IPS DF 4.7 (cell line): Measurements from ENCODE around the gene SRPK2.
"Not testable (repeated sequence)": the region's sequence is repeated elsewhere in the genome, so short reads cannot be mapped to it uniquely, and the experiment has no call there.

ENCODE experiments used
- DNase-seq: peaks from one replicate; pipeline ENCODE4 v3.0.0-alpha.2; 2013; ENCODE audit warnings: low spot score; ENCODE audit errors: extremely low read depth

The SRPK2 gene

GRCh38 chr7:105376908-105377533 is 11.7 kb downstream of the SRPK2 start:
- no peak for DNase-seq

- no peak for DNase-seq
These were observed 18.8 kb downstream of the SRPK2 start for GRCh38 chr7:105369944-105370343.

- no peak for DNase-seq
These were observed 21.3 kb downstream of the SRPK2 start for GRCh38 chr7:105367458-105367857.

GRCh38 chr7:105365541-105366534 is 22.9 kb downstream of the SRPK2 start:
- DNase-seq: no peak

GRCh38 chr7:105364684-105365083 is 24.0 kb downstream of the SRPK2 start:
- no peak for DNase-seq

- not testable (repeated sequence) for DNase-seq
These were observed 25.1 kb downstream of the SRPK2 start for GRCh38 chr7:105363657-105364056.

- not testable (repeated sequence) for DNase-seq
These were observed 26.0 kb downstream of the SRPK2 start for GRCh38 chr7:105362685-105363084.

GRCh38 chr7:105361995-105362394 is 26.7 kb downstream of the SRPK2 start:
- DNase-seq: not testable (repeated sequence)

- not testable (repeated sequence) for DNase-seq
These were observed 28.6 kb downstream of the SRPK2 start for GRCh38 chr7:105360149-105360548.

GRCh38 chr7:105355701-105356100 is 33.0 kb downstream of the SRPK2 start:
- DNase-seq: no peak

- DNase-seq: no peak
These were observed 34.3 kb downstream of the SRPK2 start for GRCh38 chr7:105354383-105354782.

- no peak for DNase-seq
These were observed 34.9 kb downstream of the SRPK2 start for GRCh38 chr7:105353752-105354328.

- DNase-seq: no peak
These were observed 35.6 kb downstream of the SRPK2 start for GRCh38 chr7:105352901-105353668.

- DNase-seq: no peak
These were observed 36.6 kb downstream of the SRPK2 start for GRCh38 chr7:105352018-105352612.

GRCh38 chr7:105350906-105351305 is 37.8 kb downstream of the SRPK2 start:
- no peak for DNase-seq

GRCh38 chr7:105348177-105348576 is 40.5 kb downstream of the SRPK2 start:
- DNase-seq: not testable (repeated sequence)

- no peak for DNase-seq
These were observed 42.0 kb downstream of the SRPK2 start for GRCh38 chr7:105346593-105347322.

GRCh38 chr7:105346138-105346537 is 42.6 kb downstream of the SRPK2 start:
- DNase-seq: no peak

- no peak for DNase-seq
These were observed 43.0 kb downstream of the SRPK2 start for GRCh38 chr7:105345725-105346124.

GRCh38 chr7:105345003-105345402 is 43.7 kb downstream of the SRPK2 start:
- no peak for DNase-seq
